ENCODE measurements around the gene TMEM255B.
"Not testable (repeated sequence)": the region's sequence is repeated elsewhere in the genome, so short reads cannot be mapped to it uniquely, and the experiment has no call there.

TMEM255B gene

GRCh38 chr13:113816254-113816929 is 57.4 kb downstream of the TMEM255B start:
- no peak for DNase-seq (ENCODE audit: low read depth, low spot score)

GRCh38 chr13:113816946-113817859 is 58.2 kb downstream of the TMEM255B start:
- peak; percentile 89 for DNase-seq (ENCODE audit: low read depth, low spot score)

GRCh38 chr13:113817860-113818691 is 59.0 kb downstream of the TMEM255B start:
- no peak for DNase-seq (ENCODE audit: low read depth, low spot score)

DNA sequence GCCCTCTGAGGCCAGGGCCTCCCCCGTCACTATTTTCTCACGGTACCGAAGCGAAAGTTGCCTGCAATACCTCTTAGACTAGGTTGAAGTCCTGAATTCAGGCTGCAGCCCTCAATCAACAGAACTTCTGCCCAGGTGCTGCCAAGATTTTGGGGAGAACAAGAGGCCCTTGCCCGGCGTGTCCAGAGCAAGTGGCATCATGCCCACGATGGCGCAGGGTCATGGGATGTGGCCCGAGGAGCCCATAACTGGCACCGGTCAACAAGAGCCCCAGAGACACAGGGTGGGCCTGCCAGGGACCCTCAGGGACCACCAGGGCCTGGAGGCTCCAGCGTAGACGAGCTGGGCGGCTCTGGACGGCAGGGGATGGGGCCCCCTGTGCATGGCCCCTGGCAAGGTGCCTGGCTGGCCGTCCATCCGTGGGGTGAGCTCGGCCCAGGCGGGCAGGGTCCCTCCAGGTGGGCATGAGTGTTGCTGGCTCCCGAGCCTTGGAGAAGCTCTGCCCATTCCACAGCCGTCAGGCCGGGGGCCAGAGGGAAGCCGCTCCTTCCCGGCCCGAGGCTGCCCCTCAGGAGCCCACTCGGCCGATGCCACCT is 59.8 kb downstream of the TMEM255B start:
- no peak for DNase-seq (ENCODE audit: low read depth, low spot score)

DNA sequence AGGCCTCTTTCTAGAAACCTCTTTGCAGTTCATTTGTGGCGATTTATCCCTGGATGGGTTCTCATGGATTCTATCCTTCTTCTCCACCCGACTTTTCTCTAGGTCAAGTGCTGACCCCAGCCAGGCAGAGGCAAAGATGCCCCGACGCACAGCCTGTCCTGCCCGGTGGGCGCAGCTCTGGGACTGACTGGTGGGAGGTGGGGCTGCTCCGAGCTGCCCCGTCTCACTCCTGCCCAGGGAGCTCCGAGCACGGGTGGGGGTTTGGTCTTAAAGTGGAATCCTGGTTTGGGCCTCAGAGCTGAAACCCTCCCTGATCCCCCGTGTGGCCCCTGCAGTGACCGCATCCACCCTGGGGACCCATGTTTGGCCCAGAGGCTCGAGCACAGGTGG is 60.3 kb downstream of the TMEM255B start:
- DNase-seq (ENCODE audit: low read depth, low spot score) = no peak

GRCh38 chr13:113819731-113820715 is 61.0 kb downstream of the TMEM255B start:
- DNase-seq (ENCODE audit: low read depth, low spot score) = no peak

- peak; percentile 79 for DNase-seq (ENCODE audit: low read depth, low spot score)
These were observed 62.0 kb downstream of the TMEM255B start for GRCh38 chr13:113820813-113821651.

GRCh38 chr13:113821847-113822246 is 62.8 kb downstream of the TMEM255B start:
- DNase-seq (ENCODE audit: low read depth, low spot score) = no peak

- DNase-seq (ENCODE audit: low read depth, low spot score) = no peak
These were observed 63.2 kb downstream of the TMEM255B start for GRCh38 chr13:113822266-113822665.

DNA sequence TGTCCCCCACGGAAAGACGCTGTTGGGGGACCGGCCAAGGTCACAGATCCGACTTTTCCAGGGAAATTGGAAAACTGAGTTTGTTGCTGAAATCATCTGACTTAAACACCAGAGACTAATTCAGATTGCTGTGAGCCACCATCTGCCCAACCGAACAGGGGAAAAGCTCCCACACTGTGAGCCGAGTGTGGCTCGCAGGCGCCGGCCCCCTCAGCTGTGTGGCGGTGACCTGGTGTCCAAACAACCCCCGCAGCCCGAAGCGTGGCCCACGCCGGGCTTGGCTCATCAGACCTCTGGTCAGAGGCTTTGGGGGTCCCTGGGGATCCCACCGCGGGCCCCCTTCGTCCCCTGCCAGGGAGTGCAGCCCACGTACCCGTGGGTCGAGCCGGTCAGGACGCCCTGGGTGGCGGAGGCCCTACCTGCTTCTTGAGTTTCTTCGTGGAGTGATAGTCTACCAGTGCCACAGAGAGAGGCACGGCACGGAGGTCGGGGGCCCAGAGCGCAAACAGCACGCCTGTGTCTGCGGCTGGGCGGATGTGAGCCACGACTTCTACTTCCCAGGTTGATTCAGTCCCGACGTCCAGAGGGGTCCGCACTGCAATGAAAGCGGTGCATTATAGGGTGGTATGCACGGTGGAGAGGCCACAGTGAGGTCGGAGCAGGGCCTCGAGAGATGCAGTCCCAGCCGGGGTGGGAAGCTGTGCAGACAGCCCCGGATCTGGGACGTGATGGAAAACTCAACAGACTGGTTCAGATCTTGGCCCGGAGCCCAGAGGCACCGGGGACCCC is 64.1 kb downstream of the TMEM255B start:
- no peak for DNase-seq (ENCODE audit: low read depth, low spot score)

DNA sequence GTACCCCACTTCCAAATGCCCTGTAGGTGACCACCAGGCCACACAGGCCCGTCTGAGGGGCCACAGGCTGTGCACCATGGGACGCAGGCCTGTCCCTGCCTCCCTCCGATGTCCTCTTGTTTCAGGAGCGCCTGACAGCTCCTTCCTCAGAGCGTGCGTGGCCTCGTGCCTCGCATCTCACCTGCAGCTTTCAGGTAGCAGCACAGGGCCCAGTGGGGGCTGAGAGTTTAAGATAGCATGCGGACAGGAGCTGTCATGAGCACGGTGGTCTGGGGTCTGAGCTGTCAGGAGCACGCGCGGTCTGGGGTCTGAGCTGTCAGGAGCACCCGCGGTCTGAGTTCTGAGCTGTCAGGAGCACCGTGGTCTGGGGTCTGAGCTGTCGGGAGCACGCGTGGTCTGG is 64.7 kb downstream of the TMEM255B start:
- DNase-seq (ENCODE audit: low read depth, low spot score) = no peak

DNA sequence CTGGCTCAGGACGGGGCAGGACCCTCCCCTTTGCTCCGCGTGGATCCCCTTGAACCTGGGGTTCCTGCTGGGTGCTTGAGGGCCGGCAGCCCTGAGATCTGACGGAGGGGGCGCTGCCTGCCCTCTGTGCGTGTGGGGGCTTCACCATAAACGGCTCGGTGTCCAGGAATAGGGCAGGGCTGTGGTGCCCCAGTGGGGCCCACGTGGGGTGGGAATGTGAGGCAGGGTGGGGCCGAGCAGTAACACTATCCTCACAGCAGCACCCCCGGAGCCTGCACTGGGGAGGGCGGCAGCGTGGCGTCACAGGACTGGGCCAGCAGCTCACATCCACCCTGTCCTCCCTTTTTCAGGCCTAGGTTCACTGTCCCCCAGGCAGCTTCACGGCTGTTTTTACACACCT is 66.8 kb downstream of the TMEM255B start:
- no peak for DNase-seq (ENCODE audit: low read depth, low spot score)

DNA sequence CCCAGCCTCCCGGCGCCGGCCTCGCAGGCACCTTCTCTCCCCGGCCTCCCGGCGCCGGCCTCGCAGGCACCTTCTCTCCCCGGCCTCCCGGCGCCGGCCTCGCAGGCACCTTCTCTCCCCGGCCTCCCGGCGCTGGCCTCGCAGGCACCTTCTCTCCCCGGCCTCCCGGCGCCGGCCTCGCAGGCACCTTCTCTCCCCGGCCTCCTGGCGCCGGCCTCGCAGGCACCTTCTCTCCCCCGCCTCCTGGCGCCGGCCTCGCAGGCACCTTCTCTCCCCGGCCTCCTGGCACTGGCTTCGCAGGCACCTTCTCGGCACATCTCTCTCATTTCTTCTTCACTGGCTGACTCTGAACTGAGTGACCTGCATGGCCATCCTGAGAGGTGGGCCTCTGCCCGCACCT is 67.4 kb downstream of the TMEM255B start:
- DNase-seq (ENCODE audit: low read depth, low spot score) = not testable (repeated sequence)

DNA sequence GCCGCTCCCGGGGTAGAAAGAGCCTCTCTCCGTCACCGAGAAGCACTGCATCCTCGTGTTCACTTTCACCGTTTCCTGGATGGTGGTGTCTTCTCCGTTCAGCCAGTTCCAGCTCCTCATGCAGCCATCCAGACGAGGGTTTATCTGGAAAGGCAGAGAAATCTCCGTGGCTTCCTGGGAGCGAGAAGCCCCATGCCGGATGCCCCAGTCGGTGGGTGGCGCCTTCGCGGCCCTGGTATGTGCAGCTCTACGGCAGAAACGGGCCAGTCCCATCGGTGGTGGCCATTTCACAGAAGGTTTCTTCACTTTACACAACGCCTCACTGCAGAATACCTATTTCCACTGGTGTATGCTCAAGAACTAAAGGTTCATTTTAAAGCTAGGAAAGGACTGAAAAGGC is 68.0 kb downstream of the TMEM255B start:
- DNase-seq (ENCODE audit: low read depth, low spot score) = no peak

DNA sequence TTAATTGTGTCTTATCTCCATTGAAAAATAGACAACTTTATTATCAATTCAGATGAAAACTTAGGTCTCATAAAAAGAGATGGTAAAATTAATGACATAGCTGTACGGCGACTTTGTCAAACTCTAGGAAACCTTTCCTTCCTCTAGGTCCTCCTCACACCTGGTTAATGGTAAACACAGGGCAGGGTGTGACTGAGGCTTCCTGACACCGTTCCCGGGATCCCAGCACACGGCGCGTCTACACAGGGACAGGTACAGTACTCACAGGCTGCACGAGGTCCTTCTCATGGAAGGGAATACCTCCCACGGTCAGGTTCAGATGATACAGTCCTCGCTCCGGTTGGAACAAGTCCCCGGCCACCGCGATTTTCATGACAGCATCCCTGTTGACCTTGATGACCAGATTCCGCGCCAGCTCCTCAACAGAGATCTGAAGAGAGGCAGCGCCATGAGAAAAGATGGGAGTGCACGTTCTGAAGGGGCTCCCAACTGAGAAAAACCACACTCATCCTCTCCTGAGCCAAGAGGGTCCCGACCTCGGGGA is 69.3 kb downstream of the TMEM255B start:
- no peak for DNase-seq (ENCODE audit: low read depth, low spot score)

DNA sequence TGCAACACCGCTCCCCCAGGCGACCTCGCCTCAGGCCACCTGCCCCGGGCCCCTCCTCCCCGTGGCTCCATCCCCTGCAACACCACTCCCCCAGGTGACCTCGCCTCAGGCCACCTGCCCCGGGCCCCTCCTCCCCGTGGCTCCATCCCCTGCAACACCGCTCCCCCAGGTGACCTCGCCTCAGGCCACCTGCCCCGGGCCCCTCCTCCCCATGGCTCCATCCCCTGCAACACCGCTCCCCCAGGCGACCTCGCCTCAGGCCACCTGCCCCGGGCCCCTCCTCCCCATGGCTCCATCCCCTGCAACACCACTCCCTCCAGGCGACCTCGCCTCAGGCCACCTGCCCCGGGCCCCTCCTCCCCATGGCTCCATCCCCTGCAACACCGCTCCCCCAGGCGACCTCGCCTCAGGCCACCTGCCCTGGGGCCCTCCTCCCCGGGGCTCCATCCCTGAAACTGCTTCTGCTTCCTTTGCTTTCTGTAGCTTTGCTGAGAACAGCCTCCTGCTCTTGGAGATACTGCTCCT is 71.5 kb downstream of the TMEM255B start:
- DNase-seq (ENCODE audit: low read depth, low spot score) = not testable (repeated sequence)

GRCh38 chr13:113831061-113831460 is 72.0 kb downstream of the TMEM255B start:
- DNase-seq (ENCODE audit: low read depth, low spot score) = no peak

- DNase-seq (ENCODE audit: low read depth, low spot score) = no peak
These were observed 73.2 kb downstream of the TMEM255B start for GRCh38 chr13:113832205-113832604.
